ENCODE results near the gene UBAC2.
"Not testable (repeated sequence)": the region's sequence is repeated elsewhere in the genome, so short reads cannot be mapped to it uniquely, and the experiment has no call there.

Gene UBAC2

DNA sequence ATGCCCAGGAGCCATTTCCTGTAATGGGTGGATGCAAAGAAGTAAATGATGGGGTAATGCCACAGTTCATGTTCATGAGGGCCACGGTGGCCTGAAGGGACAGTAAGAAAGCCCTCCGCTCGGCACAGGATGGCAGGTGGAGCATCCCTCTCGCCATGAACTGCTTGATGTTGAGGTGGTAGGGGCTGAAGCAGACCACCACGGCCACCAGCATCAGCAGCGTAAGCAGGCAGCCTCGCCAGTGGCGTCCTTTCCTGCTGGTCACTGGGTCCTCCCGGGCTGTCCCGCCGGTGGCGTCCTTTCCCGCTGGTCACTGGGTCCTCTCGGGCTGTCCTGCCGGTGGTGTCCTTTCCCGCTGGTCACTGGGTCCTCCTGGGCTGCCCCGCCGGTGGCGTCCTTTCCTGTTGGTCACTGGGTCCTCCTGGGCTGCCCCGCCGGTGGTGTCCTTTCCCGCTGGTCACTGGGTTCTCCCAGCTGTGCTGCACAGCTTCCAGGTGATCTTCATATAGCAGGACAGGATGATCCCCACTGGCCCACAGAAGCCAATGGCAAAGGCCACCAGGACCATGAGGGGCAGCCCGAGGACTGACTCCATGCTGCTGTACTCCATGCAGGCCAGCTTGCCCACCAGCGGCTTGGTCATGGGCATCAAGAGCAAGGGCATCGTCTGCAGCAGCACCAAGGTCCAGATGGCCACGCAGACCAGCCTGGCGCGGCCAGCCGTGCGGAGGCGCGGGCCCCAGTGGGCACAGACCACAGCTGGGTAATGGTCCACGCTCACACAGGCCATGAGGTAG, 207.4 kb downstream of the UBAC2 start:
- peak in 1 of 42 donors; percentile 21 for DNase-seq
- intact Hi-C loops (cut with DNase I), result no loop called here

DNA sequence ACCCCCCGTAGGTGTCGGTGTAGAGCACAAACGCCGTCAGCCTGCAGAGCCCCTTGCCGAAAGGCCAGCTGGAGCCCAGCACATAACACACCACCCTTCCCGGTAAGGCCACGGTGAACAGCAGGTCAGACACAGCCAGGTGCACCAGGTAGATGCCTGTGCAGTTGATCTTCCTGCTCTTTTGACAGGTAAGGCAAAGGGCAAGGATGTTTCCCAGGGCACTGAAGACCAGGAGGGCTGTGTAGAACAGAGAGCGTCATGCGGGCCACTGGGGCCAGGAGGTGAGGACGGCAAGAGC, 208.0 kb downstream of the UBAC2 start:
- intact Hi-C loops (cut with DNase I), result no loop called here
- no peak for DNase-seq

DNA sequence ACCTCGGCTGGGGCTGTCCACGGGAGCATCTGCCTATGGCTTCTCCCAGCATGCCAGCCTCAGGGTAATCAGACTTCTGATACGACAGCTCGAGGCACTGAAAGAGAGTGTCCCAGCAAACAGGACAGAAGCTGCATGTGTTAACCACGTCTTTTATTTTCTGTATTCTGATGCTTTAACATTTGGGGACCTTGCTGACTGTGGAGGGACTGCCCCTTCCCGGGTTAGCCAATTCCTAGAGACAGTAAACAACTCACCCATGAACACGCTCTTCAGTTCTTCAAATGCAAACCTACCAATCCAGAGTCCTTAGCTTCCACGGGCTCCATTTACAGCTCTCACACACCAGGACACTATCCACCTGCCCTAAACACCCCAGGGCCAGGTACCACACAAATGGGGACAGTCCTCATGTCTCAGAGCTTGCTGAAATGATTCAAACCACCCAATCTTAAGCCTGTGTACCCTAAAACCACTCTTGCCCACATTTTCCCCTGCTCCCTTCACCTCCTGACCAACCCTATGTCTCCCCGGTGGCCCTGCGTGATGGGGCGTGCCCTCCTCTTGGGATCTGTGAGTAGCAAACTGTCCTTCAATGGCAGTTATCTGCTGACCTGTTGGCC, 208.9 kb downstream of the UBAC2 start:
- DNase-seq, result peak in 1 of 42 donors; percentile 2
- intact Hi-C loops (cut with DNase I), result not testable (repeated sequence)

DNA sequence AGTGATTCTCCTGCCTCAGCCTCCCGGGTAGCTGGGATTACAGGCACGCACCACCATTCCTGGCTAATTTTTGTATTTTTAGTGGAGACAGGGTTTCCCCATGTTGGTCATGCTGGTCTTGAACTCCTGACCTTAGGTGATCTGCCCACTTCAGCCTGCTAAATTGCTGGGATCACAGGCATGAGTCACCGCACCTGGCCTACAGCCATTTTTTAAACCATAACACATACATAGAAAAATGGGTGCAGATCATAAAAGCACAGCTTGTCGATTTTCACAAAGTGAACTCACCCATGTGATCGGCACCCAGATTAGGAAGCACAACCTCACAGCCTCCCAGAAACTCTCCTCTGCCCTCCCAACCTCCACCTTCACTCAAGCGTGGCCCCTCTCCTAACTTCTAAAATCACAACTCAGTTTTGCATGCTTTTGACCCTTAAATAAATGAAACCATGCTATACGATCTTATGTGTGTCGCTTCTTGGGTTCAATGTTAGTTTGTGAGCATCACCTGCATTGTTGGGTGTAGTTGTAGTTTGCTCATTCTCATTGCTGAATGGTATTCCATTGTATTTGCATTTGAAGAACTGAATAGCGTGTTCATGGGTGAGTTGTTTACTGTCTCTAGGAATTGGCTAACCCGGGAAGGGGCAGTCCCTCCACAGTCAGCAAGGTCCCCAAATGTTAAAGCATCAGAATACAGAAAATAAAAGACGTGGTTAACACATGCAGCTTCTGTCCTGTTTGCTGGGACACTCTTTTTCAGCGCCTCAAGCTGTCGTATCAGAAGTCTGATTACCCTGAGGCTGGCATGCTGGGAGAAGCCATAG, 210.2 kb downstream of the UBAC2 start:
- DNase-seq, result peak in 1 of 42 donors; percentile 1

DNA sequence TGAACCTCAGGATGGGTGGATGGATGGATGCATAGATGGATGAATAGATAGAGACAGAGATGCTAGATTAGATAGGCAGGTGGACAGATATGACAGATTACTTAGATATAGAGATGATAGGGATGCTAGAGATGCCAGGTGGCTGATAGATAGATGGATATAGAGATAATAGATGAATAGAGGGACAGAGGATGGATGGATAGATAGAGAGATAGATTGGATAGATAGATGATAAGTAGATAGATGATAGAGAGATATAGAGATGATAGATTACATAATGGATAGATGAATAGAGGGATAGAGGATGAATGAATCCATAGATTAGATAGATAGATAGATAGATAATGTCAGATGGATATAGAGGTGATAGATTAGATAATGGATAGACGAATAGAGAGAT, 212.2 kb downstream of the UBAC2 start:
- intact Hi-C loops (cut with DNase I), result no loop called here
- no peak for DNase-seq

More for the DNA sequence above, 210.2 kb downstream of the UBAC2 start:
- intact Hi-C loops (cut with DNase I), result not testable (repeated sequence)

DNA sequence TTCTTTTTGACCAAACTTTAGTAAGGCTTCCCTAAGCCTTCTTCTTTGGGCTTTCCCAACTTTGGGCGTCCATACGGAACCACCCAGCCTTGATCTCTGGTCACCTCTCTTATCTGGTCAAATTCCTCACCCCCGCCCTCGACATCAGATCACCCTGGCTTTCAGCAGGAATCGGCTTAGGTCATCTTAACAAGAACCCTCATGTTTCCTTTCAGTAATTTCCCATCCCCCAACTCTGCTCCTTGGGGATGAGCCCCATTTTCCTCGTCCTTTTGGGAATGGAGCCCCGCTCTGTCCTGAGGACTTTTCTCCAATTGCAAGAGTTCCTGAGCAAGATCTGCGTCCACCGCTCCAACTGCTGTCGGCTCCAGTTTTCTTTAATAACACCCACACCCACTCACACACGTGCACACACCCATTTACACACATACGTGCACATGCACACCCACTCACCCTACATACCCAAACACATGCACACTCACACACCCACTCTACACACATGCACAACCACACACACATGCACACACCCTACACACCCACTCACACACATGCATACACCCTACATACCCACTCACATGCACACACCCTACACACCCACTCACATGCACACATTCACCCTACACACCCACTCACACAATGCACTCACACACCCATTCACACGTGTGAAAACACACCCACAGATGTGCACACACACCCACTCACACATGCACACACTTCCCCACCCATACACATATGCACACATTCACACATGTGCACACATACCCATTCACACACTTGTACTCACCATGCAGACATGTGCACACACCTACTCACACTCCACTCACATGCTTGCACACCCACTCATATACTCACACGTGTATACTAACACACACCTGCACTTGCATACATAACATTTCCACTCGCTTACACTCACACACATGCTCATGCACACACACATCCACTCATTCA, 213.7 kb downstream of the UBAC2 start:
- intact Hi-C loops (cut with DNase I), result no loop called here
- peak in 2 of 42 donors; percentile 1 to 2 for DNase-seq

DNA sequence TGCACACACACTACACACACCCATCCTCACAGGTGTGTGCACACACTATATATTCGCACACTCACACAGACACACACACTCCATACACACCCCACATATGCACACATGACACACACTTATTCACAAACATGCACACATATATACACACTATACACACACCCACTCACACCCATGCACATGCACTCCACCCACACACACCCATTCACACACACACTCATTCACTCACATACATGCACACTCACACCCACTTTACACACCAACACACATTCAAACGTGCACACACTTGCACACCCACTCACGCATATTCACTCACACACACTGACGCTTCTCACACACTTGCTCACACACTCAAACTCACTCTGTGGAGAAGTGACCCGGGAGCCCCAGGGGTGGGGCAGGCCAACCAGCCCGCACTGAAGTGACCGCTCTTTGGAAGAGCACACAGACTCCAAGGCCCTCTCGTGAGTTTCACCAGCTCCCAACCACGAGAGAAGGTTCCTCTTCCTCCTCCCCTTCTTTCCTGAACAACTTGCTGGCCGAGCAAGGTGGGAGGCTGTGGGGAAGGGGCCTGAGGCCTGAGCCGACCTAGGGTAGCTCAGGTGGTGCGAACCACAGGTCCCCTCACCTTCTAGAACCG, 214.5 kb downstream of the UBAC2 start:
- intact Hi-C loops (cut with DNase I), result no loop called here
- peak in 1 of 42 donors; percentile 10 for DNase-seq

DNA sequence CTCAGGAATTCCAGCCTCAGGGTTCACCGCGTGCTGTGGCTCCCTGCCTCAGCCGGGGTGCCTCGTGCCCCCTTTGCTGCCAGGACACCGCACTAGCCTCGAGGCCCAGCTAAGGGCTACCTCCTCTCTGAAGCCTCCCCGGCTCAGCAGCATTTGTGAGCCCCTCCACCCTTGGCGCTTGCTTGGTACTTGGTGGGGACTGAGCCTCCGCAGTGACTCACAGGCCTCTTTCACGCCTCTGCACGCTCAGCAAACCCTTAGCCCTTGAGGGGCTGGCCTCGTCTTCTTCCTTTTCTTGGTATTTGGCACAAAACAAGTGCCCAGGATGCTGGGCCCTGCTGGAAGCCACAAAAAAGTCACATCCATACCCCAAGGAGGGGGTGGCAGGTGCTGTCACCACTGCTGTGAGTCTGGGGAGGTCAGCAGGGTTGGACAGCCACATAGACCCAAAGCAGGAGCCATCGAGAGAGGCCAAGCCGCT, 215.2 kb downstream of the UBAC2 start:
- peak in 2 of 42 donors; percentile 3 to 10 for DNase-seq
- intact Hi-C loops (cut with DNase I), result no loop called here

DNA sequence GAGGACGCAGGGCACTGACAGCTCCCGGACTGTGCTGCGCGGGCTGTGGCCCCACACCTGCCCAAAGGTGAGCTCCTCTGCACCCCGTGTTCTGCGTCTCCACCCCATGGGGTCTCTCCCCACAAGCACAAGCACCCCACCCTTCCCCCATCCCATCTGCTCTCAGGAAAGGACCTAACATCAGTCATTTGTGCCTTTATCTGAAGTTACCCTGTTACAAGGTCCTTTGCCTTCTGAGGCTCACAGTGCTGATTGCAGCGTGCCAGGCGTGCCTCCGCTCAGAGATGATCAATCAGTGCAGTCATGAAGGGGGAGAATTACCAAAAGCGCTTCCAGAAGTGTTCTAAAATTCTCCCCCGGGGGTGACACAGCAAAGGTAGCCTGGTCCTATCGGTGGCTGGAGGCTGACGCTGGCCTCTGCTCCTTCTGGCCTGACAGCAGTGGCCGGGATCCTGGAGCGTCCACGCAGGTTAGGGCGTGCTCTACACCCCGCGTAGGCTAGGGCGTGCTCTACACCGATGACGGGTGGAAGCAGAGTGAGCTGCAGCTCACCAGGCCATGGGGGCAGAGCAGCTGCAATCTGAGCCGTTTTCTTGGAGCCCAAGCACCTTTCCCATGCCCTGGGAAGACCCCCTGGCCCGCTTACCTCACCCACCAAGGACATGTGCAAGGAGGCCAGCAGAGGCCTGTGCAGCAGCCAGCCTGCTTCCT, 215.9 kb downstream of the UBAC2 start:
- peak in 3 of 42 donors; percentile 10 to 19 (median 15) for DNase-seq
- intact Hi-C loops (cut with DNase I), result no loop called here

DNA sequence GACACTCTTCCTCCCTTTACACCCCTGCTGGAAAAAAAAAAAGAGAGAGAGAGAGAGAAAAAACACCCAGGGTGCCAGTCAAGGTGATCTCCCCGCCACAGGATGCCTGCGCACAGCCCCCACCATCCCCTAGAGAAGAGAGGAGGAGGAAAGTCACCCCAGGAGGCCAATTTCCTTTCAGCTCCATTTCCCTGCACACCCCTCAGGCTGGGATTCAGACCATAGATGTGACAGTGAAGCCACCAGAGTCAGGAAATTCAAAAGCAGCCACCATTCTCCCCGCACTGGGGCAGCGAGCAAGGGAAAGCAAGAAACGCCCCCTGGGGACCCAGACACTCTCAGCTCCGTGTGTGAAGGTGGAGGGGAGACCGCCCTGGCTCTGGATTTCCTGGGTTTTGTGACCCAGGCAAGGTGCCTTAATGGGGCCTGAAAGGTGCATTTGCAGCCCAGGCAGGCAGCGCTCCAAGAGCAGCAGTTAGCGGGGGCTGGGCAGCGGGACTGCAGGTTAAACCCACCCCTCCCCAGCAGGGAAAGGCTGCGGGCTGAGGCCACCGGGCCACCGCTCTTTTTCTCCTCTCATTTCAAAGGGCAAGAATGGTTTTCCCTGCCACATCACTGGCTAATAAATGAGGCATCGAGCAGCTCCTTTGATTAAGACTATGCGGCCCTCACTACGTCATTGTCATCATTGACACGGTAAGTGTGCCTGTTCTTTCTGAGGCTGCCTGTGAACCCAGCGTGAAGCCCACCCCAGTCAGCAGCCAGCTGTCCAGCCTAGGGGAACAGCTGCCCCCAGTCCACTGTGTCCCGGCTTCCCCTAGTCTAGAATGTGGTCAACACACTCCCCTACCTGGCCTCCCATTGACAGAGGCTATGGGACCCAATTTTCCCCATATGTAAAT, 216.8 kb downstream of the UBAC2 start:
- DNase-seq, result peak in 6 of 42 donors; percentile 6 to 34 (median 14)
- intact Hi-C loops (cut with DNase I), result no loop called here

DNA sequence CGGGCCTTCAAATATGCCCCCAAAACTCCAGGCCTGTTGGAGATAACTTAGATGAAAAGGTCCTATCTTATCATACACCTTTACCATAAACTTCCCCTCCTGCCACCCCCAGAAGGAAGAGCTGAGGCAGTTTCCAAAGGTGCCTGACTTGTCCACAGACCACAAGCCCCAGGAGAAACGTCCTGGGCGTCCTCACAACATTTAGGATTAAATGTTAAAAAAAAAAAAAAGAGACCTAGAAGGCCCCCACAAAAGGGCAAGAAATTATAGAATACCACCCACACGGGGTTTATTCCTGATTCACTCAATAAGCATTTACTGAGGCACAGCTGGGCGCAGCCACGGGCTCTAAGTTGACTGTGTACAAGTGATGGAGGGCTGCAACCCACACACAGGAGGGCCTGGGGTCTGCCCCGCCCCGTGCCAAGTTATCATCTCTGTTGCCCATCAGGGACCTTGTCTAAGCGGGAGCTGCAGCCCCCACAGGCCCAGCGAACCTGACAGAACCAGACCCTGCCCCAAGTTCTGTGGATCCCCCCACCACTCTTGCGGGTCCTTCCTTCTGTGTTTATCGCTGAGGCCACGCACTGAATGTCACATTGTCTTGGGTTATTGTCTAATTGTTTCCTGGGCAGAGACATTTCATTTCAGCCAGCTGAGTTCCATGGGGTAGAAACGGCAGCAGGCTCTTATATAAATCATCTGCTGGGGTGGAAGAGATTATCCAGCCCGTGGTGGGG, 217.6 kb downstream of the UBAC2 start:
- intact Hi-C loops (cut with DNase I), result no loop called here
- peak in 5 of 42 donors; percentile 9 to 36 (median 19) for DNase-seq

DNA sequence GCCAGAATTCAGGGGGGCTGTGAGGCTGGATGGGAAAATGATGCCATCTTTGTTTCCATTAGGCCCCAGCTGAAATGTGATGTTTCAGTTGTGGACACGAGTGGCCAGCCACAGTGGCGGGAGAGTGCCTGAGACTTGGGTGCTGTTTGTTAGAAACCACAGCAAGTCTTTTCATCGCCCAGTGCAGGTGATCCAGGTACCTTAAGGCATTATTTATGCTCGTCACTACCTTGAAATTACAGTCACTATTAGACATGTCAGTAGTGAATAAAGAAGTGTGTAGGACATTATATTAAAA, 218.1 kb downstream of the UBAC2 start:
- intact Hi-C loops (cut with DNase I), result no loop called here
- peak in 4 of 42 donors; percentile 16 to 20 (median 19) for DNase-seq

DNA sequence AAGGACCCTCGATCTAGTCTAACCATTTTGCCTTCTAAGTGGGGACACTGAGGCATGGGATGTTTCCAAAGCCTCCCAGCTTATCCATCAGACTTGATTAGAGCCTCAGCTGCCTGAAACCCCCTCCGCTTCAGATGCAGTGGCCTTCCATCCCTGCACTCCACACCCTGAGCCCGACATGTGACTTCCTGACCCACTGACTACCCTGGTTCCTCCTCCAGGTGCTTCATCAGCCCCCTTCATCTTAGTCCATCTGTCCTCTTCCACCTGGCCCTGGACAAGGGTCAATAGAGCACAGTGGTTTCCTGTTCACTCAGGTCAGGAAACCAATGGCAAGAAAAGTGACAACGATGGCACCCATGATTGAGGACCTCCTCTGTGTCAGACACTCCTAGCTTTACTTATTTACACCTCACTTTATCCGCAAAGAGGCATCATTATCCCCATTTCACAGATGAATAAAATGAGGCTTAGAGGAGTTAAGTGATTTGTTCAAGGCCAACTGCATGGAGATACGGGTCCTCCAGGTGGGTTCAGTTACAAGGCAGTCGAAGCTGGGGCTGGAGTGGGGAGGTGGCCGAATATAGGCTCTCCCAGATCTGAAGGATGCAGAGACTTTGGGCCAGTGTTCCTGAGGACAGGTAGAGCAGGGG, 219.1 kb downstream of the UBAC2 start:
- DNase-seq, result peak in 6 of 42 donors; percentile 1 to 37 (median 2)
- intact Hi-C loops (cut with DNase I), result no loop called here

DNA sequence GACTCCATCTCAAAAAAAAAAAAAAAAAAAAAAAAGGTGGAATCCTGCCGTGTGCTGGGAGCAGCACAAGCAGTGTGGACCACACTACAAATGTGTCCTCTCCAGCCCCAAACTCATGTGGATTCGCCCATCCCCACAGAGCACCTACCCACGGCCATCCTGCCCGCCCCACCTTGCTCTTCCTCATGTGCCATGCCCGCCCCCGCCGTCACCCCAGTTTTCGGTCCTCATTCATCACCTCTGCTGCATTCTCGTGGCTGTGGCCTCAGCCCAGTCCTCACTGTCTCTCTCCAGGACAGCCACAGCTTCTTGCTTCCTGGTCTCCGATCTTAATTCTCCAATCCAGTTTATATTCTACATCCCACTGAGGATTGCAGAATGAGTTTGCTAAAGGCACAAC, 220.6 kb downstream of the UBAC2 start:
- intact Hi-C loops (cut with DNase I), result no loop called here
- peak in 3 of 42 donors; percentile 8 to 31 (median 14) for DNase-seq

DNA sequence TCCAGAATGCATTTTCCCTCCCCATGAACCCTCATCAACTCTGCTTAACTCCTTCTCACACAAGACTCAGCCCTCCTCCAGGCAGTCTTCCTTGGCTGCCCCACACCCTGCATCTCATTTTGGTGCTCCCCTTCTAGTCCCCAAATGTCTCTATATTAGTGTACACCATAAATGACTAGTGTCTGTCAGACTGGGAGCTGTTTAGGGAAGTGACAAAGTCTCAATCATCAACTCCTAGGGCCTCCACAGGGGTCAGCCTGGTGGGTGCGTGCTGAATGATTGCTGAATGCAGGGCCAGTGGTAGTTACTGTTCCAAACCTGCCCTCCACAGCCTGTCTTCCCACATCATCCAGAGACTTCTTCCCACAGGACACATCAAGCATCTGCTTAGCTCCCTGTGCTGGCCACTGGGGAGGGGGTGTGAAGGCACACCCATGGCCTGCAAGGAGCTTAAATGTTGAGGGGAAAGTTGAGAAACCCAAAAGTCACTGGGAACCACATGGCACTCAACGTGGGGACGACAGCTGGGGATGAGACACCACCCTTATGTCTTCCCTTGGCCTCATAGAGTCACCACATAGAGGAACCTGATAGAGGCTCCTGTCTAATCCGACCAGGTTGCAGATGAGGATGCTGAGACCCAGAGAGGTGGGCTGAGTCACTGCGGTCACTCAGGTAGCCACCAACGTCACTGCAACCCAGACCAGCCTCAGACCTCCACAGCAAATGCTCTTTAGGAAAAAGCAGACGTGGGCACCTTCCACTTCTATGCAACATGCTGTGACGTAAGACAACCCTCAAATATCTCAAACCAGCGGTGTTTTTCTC, 221.3 kb downstream of the UBAC2 start:
- DNase-seq, result peak in 4 of 42 donors; percentile 6 to 37 (median 22)
- intact Hi-C loops (cut with DNase I), result no loop called here
